GM12878 (cell line): Measurements from ENCODE around the gene ZNF709.

Experiments used
- JUND ChIP-seq: IDR thresholded peaks from 2 replicates; pipeline ENCODE4 v1.6.1; 2012; ENCODE audit warnings: low read depth, mild to moderate bottlenecking, low read length, improper control_type of control experiment, moderate library complexity
- MXI1 ChIP-seq: fragments of 150-350 bp; IDR thresholded peaks from 2 replicates; pipeline ENCODE4 v1.6.1; 2011; ENCODE audit warnings: low read depth, mild to moderate bottlenecking, inconsistent platforms, low read length, improper control_type of control experiment
- TF ChIP-seq, protein P1 (sequence below), 3 experiments: IDR thresholded peaks in 2 of 3; conservative IDR thresholded peaks in 1 of 3; 2 replicates each; pipeline ENCODE4 v1.5.1; 2011; ENCODE audit warnings: low read depth in 3 of 3, low read length in 3 of 3, mild to moderate bottlenecking in 3 of 3, control low read depth in 2 of 3, moderate library complexity in 2 of 3, inconsistent platforms in 1 of 3, mixed read lengths in 1 of 3; ENCODE audit not compliant: control insufficient read depth in 2 of 3, insufficient read depth in 1 of 3; ENCODE audit errors: extremely low read depth in 1 of 3
- TF ChIP-seq, protein P2 (sequence below): IDR thresholded peaks from 2 replicates; pipeline ENCODE4 v1.6.1; 2012; ENCODE audit warnings: mild to moderate bottlenecking, low read depth, low read length

DNA sequence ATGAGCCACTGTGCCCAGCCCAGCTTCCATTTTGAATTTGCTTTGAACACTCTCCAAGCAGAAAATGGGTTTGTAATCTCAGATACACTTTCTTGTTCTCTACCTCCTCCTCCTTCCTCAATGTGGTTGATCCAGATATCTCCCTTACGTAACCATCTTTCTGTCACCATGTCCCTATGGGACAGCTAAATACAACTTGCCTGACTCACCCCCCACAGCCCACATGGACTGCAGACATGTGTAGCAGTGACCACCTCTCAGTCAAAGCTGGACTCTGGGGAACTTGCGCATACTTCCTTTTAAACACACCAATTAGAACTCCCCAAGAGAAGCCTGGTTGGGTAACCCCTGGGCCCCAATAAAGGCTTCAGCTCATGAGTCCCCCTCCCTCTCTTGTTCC is 72.7 kb downstream of the ZNF709 start:
- TF ChIP-seq, protein P1, sequence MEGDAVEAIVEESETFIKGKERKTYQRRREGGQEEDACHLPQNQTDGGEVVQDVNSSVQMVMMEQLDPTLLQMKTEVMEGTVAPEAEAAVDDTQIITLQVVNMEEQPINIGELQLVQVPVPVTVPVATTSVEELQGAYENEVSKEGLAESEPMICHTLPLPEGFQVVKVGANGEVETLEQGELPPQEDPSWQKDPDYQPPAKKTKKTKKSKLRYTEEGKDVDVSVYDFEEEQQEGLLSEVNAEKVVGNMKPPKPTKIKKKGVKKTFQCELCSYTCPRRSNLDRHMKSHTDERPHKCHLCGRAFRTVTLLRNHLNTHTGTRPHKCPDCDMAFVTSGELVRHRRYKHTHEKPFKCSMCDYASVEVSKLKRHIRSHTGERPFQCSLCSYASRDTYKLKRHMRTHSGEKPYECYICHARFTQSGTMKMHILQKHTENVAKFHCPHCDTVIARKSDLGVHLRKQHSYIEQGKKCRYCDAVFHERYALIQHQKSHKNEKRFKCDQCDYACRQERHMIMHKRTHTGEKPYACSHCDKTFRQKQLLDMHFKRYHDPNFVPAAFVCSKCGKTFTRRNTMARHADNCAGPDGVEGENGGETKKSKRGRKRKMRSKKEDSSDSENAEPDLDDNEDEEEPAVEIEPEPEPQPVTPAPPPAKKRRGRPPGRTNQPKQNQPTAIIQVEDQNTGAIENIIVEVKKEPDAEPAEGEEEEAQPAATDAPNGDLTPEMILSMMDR (IDR thresholded peaks at IDR 0.05 in 2 of 3, conservative IDR thresholded peaks at IDR 0.05 in 1 of 3; ENCODE audit: control insufficient read depth in 2 of 3, extremely low read depth in 1 of 3, insufficient read depth in 1 of 3, low read depth in 3 of 3, low read length in 3 of 3) = no peak
- TF ChIP-seq, protein P2, sequence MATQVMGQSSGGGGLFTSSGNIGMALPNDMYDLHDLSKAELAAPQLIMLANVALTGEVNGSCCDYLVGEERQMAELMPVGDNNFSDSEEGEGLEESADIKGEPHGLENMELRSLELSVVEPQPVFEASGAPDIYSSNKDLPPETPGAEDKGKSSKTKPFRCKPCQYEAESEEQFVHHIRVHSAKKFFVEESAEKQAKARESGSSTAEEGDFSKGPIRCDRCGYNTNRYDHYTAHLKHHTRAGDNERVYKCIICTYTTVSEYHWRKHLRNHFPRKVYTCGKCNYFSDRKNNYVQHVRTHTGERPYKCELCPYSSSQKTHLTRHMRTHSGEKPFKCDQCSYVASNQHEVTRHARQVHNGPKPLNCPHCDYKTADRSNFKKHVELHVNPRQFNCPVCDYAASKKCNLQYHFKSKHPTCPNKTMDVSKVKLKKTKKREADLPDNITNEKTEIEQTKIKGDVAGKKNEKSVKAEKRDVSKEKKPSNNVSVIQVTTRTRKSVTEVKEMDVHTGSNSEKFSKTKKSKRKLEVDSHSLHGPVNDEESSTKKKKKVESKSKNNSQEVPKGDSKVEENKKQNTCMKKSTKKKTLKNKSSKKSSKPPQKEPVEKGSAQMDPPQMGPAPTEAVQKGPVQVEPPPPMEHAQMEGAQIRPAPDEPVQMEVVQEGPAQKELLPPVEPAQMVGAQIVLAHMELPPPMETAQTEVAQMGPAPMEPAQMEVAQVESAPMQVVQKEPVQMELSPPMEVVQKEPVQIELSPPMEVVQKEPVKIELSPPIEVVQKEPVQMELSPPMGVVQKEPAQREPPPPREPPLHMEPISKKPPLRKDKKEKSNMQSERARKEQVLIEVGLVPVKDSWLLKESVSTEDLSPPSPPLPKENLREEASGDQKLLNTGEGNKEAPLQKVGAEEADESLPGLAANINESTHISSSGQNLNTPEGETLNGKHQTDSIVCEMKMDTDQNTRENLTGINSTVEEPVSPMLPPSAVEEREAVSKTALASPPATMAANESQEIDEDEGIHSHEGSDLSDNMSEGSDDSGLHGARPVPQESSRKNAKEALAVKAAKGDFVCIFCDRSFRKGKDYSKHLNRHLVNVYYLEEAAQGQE = no peak
- TF ChIP-seq JUND (no peak), MXI1 (no peak)
